ENCODE results near the gene MYMK.

The MYMK gene

GRCh38 chr9:133496861-133497842 lies 27.6 kb downstream of the MYMK start:
- no peak for DNase-seq

DNA sequence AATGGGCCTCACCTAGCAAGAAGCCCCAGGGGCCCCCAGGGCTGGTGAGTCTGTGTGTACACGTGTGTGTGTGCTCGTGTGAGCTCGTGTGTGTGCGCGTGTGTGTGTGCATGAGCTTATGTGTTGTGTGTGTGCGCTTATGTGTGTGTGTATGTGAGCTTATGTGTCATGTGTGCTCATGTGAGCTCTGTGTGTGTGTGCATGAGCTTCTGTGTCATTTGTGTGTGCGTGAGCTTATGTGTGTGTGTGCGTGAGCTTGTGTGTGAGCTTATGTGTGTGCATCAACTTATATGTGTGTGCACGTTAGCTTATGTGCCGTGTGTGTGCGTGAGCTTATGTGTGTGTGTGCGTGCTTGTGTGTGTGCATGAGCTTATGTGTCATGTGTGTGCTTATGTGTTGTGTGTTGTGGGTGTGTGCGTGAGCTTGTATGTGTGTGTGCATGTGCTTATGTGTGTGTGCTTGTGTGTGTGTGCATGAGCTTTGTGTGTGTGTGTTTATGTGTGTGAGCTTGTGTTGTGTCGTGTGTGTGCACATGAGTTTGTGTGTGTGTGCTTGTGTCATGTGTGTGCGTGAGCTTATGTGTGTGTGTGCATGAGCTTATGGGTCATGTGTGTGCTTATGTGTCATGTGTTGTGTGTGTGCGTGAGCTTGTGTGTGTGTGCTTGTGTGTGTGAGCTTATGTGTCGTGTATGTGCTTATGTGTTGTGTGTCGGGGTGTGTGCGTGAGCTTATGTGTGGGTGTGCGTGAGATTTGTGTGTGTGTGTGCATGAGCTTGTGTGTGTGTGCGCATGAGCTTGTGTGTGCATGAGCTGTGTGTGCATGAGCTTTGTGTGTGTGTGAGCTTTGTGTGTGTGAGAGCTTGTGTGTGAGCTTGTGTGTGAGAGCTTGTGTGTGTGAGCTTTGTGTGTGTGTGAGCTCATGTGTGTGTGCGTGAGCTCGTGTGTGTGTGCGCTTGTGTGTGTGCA lies 29.1 kb downstream of the MYMK start:
- DNase-seq, result no peak

DNA sequence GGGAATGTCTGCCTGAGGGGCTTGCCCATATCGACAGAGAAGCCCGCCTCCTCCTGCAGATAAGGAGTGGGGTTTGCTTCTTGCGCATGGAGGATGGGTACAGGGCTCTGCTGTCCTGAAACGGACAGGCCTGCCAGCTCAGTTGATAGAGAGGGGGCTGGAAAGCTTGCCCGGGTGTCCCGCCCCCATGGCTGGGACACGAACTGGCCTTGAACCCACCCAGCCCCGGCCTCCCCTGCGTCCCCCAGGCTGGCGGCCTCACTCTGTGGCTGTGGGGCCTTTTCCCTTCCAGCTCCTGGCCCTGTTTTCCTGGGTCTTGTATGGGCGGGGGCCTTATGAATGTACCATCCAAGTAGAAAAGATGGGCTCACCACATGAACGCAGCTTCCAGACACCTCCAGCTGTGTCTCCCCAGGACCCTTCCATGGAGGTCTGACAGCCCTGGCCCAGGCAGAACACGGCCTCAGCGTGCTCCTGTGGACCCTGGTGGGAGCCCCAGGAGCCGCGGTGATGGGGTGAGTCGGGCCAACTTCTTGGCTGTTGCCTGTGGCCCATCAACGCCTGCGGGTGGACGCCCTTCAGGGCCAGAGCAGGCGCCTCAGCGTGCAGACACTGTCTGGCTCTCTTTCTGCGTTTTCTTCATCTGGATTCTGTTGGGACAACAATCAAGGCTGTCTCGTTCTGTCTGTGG lies 30.0 kb downstream of the MYMK start:
- no peak for DNase-seq

DNA sequence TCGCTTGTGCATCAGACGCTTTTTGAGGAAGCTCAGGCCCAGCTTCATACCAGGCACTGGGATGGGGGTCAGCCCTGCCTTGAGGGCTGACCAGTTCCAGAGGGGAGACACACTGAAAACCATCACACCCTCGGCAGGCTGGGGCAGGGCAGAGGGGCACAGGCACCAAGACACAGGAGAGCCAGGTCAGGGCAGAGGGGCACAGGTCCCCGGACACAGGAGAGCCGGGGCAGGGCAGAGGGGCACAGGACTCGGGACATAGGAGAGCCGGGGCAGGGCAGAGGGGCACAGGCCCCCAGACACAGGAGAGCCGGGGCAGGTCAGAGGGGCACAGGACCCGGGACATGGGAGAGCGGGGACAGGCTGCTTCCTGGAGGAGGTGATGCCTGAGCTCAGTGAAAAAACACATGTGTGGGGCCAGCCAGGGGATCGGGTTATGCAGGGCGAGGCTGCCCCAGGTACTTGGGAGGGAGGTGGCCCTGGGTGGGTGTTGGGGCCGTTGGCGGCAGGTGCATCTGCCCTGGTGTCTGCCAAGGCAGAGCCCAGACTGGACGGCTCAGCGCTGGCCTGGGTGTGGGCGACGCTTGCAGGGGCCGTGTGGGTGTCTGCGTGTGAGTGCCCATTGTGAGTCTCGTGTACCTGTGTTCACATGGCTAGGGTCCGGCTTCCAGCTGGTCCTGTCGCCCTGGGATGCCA lies 30.8 kb downstream of the MYMK start:
- DNase-seq, result no peak

DNA sequence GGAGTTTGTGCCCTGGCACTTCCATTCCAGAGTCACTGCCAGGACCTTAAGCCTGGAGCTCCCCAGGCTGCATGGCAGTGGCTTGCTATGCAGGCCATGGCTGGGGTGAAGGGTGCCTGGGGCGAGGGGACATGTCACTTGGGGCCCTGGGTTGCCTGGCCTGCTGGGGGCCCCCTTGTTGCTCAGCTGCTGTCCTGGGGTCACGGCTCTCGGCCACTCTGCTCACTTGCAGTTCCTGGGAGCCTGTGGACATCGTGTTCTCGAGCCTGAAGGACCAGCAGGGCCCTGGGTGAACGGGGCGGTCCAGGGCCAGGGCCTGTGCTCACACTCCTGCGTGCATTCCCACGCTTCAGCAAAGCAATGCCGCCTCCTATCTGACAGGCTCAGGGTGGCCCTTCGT lies 31.3 kb downstream of the MYMK start:
- no peak for DNase-seq

GRCh38 chr9:133492061-133493021 lies 32.4 kb downstream of the MYMK start:
- DNase-seq, result no peak

GRCh38 chr9:133491656-133491925 lies 33.2 kb downstream of the MYMK start:
- DNase-seq, result no peak

GRCh38 chr9:133490865-133491655 lies 33.7 kb downstream of the MYMK start:
- no peak for DNase-seq

DNA sequence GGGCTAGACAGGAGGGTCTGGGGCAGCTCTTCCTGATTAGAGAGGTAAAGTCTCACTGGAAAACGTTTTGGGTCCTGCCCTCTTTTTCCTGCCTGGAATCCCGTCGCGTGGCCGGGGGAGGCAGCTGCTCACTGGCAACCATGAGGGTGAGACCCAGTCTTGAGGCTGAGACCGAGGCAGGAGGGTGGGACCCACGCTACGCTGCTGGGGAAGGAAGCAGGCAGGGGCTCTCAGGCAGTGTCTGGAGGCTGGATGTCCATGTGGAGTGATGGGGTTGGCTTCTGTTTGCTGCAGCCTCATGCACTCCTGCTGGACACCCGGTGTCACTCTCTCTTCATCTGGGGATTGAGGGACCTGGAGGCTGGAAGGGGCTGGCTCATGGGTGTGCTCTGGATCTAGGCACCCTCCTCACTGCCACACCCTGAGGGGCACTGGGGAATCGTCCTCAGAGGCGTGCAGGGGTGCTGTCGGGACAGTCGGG lies 34.5 kb downstream of the MYMK start:
- DNase-seq, result no peak

DNA sequence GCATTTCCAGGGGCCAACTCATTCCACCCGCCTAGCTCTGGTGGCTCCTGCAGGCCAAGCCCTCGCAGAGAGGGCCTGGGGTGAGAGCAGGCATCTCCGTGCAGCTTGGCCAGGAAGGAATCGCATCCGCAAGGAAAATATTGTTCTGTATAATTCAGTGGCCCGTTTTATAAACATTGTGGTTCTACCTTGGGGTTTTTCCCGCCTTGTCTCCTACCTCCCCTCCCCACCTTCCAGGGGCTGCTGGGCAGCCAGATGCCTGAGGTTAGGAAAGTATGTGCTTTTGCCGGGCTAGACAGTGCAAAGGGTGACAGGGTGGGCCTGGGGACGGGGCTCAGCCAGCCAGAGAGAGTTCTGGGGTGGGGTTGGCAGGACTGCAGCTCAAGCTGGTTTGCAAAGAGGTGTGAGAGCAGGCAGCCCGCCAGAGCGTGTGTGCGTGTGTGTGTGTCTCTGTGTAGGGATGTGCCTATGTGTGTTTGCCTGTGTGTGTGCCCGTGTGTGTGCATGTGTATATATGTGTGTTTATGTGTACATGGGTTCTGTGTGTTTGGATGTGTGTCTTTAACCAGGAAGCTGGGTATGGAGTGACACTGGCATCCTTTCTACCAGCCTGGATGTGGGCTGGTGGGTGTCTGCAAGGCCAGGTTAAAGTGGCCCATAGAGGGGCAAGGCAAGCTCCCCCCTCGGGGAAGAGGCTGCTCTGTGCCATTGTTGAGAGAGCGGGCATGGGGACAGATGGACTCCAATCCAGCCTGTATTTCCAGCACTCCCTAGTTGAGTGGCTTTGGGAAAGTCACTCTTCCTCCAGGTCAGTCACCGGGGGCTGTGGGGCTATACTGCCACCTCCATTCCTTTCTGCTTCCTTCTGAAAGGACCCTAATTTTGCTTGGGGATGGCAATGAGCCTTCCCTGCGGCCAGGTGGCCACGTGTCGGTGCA lies 35.2 kb downstream of the MYMK start:
- DNase-seq, result no peak

- DNase-seq, result no peak
These were observed 36.0 kb downstream of the MYMK start for GRCh38 chr9:133488686-133489252.

- DNase-seq, result no peak
These were observed 37.4 kb downstream of the MYMK start for GRCh38 chr9:133487331-133487725.

GRCh38 chr9:133485531-133486260 lies 39.1 kb downstream of the MYMK start:
- DNase-seq, result peak in 1 of 5 donors; percentile 15

GRCh38 chr9:133484671-133485437 lies 39.9 kb downstream of the MYMK start:
- no peak for DNase-seq

DNA sequence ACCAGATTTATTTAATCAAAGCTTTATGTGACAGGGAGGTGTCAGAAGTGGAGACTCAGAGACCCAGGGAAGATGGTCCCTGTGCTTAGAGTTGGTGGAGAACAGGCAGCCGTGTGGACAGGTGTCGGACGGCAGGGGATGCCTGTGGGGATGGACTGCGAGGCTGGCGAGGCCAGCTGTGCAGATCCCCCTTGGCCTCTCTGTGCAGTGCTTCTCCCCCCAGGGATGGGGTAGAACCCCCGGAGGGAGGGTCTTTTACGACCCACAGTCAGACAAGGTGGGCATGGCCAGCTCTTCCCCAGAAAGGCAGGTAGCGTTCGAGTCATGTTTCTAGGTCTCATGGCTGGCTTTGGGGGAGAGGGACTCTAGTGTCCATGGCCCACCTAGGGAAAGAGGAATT lies 41.1 kb downstream of the MYMK start:
- DNase-seq, result no peak

GRCh38 chr9:133478851-133479711 lies 45.7 kb downstream of the MYMK start, which contains the start of gene SLC2A6:
Gene SLC2A6 (minus strand): TSS chr9:133479099. CDS start chr9:133479059, 40 bp downstream.
- DNase-seq, result peak; percentile 69 to 80 (median 75)
